ENCODE data around the gene AP3S2.
"Not testable (repeated sequence)": the region's sequence is repeated elsewhere in the genome, so short reads cannot be mapped to it uniquely, and the experiment has no call there.

Gene AP3S2

DNA sequence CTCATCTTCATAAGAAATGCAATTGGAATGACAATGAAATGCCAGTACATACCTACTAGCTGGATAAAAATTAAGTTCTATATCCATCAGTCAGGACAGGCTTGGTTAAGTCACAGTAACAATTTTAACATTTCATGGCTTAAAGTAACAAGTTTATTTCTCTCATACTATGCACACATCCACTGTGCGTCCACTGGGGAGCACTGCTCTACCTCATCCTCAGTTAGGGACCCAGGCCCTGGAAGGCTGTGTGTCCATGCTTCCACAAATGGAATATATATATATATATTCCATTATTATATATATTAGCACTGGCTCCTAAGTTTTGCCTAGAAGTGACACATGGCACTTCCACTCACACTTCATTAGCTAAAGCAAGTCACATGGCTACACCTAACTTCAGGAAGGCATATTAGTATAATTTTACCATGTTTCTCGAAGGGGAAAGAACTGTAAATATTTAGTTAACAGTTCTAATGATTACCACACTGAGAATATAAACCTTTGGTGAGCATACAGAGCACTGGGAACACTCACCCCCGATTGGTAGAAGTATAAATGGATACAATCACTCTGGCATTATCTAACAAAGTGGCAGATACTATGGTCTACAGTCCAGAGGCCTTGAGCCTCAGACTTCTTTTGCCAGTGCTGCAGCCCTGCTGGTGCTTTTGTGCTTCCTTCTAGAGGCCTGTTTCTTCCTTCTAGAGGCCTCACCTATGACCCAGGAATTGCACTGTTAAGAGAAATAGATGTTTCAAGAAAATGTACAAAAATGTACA is 28.6 kb downstream of the AP3S2 start:
- FAIRE-seq (no peak), DNase-seq (ENCODE audit: insufficient read length, low spot score) (no peak)
- TF ChIP-seq POLR2A (IDR thresholded peaks at IDR 0.05; ENCODE audit: low read depth, low read length): no peak

DNA sequence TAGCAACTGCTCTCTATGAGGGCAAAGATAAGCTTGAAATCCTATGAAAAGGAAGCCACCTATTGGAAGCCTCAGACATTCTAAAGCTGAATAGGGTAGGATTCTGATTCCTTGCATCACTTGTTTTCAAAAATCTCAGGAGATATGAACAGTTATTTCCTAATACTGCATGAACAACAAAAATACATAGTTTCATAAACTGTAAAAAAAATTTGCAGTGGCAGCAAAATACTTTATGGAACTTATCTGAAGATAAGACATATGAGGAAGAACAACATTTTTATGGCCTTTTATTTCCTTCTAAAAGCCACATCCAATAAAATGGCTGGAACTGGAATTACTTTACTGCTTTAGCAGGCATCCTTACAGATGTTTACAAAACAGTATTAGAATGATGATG is 29.9 kb downstream of the AP3S2 start:
- no peak for TF ChIP-seq POLR2A (IDR thresholded peaks at IDR 0.05; ENCODE audit: low read depth, low read length)
- DNase-seq (ENCODE audit: insufficient read length, low spot score) (no peak), FAIRE-seq (no peak)

DNA sequence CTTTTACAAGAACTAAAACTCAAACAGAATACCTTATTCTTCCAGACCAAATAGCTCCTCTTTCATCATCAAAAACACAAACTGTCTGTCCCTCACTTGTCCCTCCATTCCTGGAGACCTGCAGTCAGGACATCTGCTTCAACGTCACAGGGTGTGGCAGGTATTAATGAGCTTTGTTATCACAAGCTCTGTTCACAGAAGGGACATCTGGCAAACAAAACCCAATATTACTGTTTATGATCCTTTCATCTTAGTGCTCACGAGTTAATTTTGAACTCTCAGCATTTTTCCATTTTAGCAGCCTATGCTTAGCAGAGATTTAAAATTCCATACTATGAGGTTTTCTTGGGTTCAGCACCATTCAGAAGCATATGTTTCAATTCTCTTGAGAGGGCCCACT is 32.9 kb downstream of the AP3S2 start:
- no peak for TF ChIP-seq POLR2A (IDR thresholded peaks at IDR 0.05; ENCODE audit: low read depth, low read length)
- DNase-seq (ENCODE audit: insufficient read length, low spot score) (no peak), FAIRE-seq (no peak)

DNA sequence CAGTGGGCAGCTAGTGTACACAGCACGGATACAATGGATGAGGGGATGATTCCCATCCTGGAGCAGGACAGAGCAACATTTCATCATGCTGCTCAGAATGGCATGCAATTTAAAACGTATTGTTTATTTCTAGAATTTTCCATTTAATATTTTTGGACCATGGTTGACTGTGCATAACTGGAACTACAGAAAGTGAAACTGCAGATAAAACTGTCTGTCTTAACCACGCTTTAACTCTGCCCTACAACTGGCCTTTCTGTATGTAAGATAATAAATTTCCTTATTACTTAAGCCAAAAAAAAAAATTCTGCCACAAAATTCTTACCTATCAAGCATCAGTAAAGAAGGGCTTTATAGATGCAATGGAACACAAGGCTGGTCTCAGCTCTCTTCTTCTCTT is 33.4 kb downstream of the AP3S2 start:
- TF ChIP-seq POLR2A (IDR thresholded peaks at IDR 0.05; ENCODE audit: low read depth, low read length): no peak
- DNase-seq (ENCODE audit: insufficient read length, low spot score) (no peak), FAIRE-seq (no peak)

DNA sequence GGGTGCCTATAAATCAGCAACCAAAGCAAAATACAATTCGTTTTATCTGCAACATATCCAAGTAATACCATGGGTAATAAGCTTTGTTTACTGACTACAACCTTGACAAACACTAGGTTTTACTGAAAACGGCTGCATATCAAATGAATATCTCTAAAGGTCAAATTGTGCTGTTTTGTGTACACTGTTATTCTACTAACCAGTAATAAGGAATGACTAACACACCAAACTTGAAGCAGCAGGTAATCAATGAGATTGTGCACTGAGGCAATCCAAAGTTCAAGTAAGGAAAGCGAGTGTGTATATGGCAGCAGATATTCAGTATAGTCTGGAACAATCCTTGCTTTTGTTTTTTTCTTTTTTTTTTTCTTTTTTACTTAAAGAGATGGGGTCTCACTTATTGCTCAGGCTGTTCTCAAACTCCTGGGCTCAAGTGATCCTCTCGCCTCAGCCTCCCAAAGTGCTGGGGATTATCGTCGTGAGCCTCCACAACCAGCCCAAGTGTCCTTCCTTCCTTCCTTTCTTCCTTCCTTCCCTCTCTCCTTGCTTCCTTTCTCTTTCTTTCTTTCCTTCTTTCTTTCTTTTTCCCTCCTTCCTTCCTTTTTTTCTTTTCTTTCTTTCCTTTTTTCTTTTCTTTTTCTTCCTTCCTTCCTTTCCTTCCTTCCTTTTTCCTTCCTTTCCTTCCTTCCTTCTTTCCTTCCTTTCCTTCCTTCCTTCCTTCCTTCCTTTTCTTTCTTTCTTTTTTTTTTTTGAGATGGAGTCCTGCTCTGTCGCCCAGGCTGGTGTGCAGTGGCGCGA is 34.9 kb downstream of the AP3S2 start:
- no peak for DNase-seq (ENCODE audit: insufficient read length, low spot score)
- no peak for FAIRE-seq
- TF ChIP-seq POLR2A (IDR thresholded peaks at IDR 0.05; ENCODE audit: low read depth, low read length): no peak

DNA sequence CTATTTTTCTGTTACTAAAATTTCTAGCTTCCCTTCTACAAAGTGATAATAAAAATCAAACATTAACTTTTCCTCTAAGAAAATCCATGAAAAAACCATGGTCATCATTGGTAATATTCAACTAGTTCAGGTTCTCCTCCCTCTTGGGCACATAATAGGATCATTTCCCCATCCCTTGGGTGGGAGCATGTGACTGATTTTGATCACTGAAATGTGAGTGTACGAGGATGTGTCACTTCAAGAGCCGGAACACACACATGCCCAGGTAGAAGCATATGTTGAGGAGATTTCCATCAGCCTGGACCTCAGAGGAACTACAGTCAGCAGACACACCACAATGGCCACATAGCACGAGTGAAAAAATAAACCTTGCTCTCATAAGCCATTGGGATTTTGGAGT is 36.1 kb downstream of the AP3S2 start:
- TF ChIP-seq POLR2A (IDR thresholded peaks at IDR 0.05; ENCODE audit: low read depth, low read length): no peak
- DNase-seq (ENCODE audit: insufficient read length, low spot score) (no peak), FAIRE-seq (no peak)

DNA sequence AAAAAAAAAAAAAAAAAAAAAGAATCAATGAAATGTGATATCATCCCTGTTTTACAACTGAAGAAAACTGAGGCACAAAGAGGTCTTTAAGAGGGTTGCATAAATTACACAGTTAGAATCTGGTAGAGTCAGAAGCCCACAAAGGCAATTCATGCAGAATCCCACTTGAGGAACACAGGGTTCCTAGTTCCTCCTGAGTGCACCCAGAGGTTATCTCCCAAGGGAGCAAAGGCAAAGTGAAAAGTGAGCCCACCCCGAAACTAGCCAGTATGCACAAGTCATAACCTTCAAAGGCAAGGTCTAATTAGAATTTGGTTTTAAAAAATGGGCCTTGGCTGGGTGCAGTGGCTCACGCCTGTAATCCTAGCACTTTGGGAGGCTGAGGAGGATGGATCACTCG is 37.8 kb downstream of the AP3S2 start:
- DNase-seq (ENCODE audit: insufficient read length, low spot score) (no peak), FAIRE-seq (no peak)
- no peak for TF ChIP-seq POLR2A (IDR thresholded peaks at IDR 0.05; ENCODE audit: low read depth, low read length)

DNA sequence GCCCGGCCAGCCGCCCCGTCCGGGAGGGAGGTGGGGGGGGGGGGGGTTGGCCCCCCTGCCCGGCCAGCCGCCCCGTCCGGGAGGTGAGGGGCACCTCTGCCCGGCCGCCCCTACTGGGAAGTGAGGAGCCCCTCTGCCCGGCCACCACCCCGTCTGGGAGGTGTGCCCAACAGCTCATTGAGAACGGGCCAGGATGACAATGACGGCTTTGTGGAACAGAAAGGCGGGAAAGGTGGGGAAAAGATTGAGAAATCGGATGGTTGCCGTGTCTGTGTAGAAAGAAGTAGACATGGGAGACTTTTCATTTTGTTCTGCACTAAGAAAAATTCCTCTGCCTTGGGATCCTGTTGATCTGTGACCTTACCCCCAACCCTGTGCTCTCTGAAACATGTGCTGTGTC is 38.9 kb downstream of the AP3S2 start:
- FAIRE-seq; DNase-seq (ENCODE audit: insufficient read length, low spot score): not testable (repeated sequence)

DNA sequence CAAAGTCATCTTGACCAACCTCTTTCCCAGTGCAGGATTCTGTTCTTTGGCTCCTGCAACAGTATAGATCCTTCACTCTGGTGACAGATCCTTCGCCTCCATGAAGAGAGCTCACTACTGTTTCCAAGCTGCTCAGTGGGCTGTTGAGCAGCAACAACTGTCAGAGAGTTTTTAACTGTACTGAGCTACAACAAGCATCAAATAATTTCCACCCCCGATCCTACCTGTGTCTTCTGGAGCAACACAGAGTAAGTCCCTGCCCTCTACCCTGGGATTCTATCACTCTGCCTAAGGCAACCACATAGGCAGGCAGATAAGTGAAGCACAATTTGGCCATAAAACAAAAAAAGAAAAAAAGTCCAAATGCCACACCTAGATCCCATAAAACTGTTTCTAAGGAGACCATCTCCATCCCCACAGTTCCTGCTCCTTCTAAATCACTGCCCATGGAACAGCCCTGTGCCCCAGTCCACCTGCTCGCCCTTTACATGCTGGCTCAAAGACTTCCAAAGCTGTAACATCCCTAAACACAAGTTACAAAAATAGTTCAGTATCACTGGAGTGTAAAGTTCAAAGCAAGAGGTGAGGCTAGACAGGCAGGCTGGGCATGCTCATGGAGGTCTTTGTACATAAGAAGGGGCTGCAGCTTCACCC is 41.3 kb downstream of the AP3S2 start:
- no peak for DNase-seq (ENCODE audit: insufficient read length, low spot score)
- TF ChIP-seq POLR2A (IDR thresholded peaks at IDR 0.05; ENCODE audit: low read depth, low read length): no peak
- no peak for FAIRE-seq

DNA sequence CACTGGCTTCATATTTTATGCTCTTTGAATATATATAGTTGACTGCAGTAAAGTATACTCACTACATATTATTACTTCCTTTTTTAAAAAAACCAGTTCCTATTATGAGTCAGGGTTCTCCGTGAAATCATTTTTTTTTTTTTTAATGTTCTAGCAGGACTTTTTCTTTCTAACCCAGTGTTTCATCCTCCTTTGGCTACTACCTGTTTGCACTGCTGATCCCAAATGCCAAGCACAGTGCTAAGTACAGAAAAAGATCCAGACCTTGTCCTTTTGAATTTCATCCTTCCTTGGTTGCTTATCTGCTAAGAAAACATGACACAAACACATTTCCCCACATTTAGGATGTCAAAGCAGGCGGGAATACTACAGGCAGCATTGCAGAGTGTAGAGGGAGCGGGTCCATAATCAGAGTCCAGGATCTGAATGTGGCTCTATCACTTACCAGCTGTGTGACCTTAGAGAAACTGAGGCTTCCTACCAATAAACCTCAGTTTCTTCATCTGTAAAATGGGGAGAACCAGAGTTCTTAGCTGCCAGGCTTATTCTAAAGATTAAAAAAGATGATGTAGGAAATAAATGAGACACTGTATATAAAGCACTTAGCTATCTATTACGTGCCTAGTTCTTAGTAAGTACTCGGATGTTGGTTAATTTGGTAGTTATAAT is 42.0 kb downstream of the AP3S2 start:
- no peak for TF ChIP-seq POLR2A (IDR thresholded peaks at IDR 0.05; ENCODE audit: low read depth, low read length)
- FAIRE-seq: no peak
- no peak for DNase-seq (ENCODE audit: insufficient read length, low spot score)

DNA sequence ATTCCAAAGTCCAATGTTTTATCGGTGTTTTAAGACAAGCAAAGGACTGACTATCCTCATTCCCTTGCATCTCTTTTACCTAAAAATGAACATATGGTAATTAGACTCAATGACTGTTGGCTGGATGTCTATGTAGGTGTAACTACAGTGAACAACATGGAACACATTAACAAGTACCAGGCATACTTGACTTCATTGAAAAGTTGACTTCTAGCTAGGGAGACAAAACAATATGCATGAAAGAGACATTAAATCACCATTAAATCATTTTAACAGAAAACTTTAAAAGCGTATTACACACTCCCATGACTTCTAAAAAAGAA is 44.9 kb downstream of the AP3S2 start:
- TF ChIP-seq POLR2A (IDR thresholded peaks at IDR 0.05; ENCODE audit: low read depth, low read length): no peak
- FAIRE-seq (no peak), DNase-seq (ENCODE audit: insufficient read length, low spot score) (no peak)

DNA sequence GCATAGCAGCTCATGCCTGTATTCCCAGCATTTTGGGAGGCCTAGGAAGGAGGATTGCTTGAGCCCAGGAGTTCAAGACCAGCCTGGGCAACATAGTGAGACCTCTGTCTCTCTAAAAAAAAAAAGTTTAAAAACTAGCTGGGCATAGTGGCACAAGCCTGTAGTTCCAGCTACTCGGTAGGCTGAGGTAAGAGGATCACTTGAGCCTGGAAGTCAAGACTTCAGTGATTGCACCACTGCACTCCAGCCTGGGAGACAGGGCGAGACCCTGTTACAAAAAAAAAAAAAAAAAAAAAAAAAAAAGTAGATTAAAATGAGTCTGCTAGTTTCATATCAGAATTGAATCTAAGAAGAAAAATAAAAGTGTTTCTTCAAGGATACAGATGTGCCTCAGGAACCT is 46.7 kb downstream of the AP3S2 start:
- FAIRE-seq: no peak
- DNase-seq (ENCODE audit: insufficient read length, low spot score): no peak
- TF ChIP-seq POLR2A (IDR thresholded peaks at IDR 0.05; ENCODE audit: low read depth, low read length): no peak

DNA sequence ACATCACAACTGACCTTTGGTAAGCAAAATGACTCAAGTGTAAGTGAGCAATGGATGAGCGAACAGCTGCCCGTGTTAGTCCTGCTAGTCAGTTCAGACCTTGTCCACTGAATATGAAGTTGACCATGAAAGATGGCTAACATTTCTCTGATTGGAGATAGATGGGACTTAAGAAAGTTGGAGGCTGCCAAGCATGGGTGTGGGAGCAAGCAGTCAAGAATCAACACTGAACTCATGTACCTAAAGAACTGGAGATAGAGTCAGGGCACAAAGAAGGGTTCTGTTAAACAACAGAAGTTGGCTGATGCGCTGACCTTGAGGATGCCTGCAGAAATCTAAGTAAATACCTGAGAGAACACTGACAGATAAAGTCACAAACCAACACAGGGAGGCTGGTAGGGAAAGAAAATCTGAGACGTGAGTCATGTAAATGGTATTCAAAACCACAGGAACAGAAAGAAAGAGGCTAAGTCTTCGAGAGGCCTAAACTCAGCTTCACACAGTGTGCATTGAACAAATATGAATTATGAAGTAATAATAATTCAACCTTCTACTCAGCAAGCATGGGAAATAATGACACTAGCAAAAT is 48.4 kb downstream of the AP3S2 start:
- DNase-seq (ENCODE audit: insufficient read length, low spot score): peak; percentile 32
- no peak for TF ChIP-seq POLR2A (IDR thresholded peaks at IDR 0.05; ENCODE audit: low read depth, low read length)
- peak; percentile 66 for FAIRE-seq

DNA sequence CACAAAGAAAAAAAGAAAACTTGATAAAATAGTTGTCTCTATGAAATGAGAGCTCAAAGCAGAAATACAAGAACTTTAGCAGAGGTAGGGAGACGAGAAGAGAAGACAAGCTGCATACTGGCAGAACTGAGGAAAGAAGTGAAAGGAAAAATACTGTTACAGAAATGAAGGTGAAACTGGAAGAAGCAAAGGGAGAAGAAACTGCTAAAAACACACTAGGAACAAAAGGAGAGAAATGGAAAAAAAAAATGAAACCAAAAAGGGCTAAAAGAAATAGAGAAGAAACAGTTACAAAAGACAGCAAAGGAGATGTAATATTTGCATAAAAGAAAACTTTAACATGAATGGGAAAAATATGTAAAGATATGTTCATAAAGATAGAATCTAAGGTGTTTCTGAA is 51.8 kb downstream of the AP3S2 start:
- no peak for TF ChIP-seq POLR2A (IDR thresholded peaks at IDR 0.05; ENCODE audit: low read depth, low read length)
- FAIRE-seq (no peak), DNase-seq (ENCODE audit: insufficient read length, low spot score) (no peak)

Data from H54 (cell line).